HCT116 (cell line): ENCODE data around the gene PIEZO2.

Experiments
- EZH2 ChIP-seq: fragments of 200-600 bp; sonication (generic); IDR thresholded peaks from 2 replicates; pipeline ENCODE4 v1.6.1; 2017; ENCODE audit warnings: antibody characterized with exemption, mixed run types
- EZH2phosphoT487 ChIP-seq: fragments of 200-600 bp; IDR thresholded peaks from 2 replicates; pipeline ENCODE4 v1.6.1; 2018; ENCODE audit warnings: antibody characterized with exemption, borderline replicate concordance
- FOSL1 ChIP-seq: IDR thresholded peaks from 2 replicates; pipeline ENCODE4 v1.6.1; 2012; ENCODE audit warnings: low read depth
- JUND ChIP-seq: IDR thresholded peaks from 2 replicates; pipeline ENCODE4 v1.6.1; 2012
- POLR2A ChIP-seq: IDR thresholded peaks from 2 replicates; pipeline ENCODE4 v1.7.0; 2011; ENCODE audit warnings: borderline replicate concordance; ENCODE audit not compliant: insufficient read depth, insufficient read length; ENCODE audit errors: extremely low read depth
- POLR2AphosphoS5 ChIP-seq: IDR thresholded peaks from 2 replicates; pipeline ENCODE4 v1.6.1; 2011; ENCODE audit warnings: mild to moderate bottlenecking, low read depth, low read length, moderate library complexity
- SIN3A ChIP-seq: IDR thresholded peaks from 2 replicates; pipeline ENCODE4 v1.6.1; 2012; ENCODE audit warnings: low read depth
- ZNF274 ChIP-seq: fragments of 200-500 bp; sonication (Bioruptor generic); IDR thresholded peaks from 2 replicates; pipeline ENCODE4 v1.6.1; 2014; ENCODE audit warnings: mild to moderate bottlenecking, low read depth, low read length, inconsistent platforms
- TF ChIP-seq, protein P1 (sequence below), 3 experiments: fragments of 200-600 bp in 1 of 3; sonication (generic) in 1 of 3; IDR thresholded peaks in 2 of 3; conservative IDR thresholded peaks in 1 of 3; 2 replicates each; pipeline ENCODE4 v1.5.1; 2012 to 2017; ENCODE audit warnings: low read depth in 2 of 3, low read length in 2 of 3, antibody characterized with exemption in 1 of 3, borderline replicate concordance in 1 of 3, control low read depth in 1 of 3, mild to moderate bottlenecking in 1 of 3, mixed read lengths in 1 of 3, mixed run types in 1 of 3, moderate library complexity in 1 of 3; ENCODE audit not compliant: insufficient read depth in 1 of 3
- TF ChIP-seq, protein P2 (sequence below): IDR thresholded peaks from 2 replicates; pipeline ENCODE4 v1.6.1; 2012
- TF ChIP-seq, protein P3 (sequence below): IDR thresholded peaks from 2 replicates; pipeline ENCODE4 v1.6.1; 2012; ENCODE audit warnings: low read depth

DNA sequence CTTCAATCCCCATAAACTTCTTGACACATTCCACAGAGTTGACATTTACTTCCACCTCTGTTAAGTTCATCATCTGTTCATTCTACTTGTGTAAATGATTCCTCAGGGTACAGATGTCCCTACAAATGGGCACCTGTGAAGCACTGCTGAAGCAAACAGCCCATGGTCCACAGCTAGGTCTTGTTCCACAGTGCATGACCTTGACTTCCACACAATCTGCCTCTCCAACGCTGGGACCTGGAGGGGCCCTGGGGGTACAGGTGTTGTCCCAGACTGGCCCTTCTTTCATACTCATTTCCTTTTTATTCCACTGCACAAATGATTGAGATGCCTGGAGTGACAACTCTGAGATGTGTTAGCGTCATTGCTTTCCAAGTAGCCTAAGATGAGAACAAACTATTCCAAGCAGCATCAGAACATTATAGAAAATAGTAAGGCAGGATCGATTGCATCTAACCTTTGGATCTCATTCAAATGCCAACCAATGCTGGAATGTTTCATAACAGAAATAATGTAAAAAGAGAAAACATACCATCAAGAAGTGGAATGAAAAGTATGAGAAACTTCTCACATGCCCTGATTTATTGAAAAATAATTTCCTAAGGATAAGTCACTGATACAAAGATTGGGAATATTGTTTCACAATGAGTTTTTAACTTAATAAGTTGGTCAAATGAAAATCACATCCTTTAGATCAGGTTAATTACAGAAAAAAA lies 31.2 kb downstream of the PIEZO2 start:
- TF ChIP-seq, protein P1, sequence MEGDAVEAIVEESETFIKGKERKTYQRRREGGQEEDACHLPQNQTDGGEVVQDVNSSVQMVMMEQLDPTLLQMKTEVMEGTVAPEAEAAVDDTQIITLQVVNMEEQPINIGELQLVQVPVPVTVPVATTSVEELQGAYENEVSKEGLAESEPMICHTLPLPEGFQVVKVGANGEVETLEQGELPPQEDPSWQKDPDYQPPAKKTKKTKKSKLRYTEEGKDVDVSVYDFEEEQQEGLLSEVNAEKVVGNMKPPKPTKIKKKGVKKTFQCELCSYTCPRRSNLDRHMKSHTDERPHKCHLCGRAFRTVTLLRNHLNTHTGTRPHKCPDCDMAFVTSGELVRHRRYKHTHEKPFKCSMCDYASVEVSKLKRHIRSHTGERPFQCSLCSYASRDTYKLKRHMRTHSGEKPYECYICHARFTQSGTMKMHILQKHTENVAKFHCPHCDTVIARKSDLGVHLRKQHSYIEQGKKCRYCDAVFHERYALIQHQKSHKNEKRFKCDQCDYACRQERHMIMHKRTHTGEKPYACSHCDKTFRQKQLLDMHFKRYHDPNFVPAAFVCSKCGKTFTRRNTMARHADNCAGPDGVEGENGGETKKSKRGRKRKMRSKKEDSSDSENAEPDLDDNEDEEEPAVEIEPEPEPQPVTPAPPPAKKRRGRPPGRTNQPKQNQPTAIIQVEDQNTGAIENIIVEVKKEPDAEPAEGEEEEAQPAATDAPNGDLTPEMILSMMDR (IDR thresholded peaks at IDR 0.05 in 2 of 3, conservative IDR thresholded peaks at IDR 0.05 in 1 of 3; ENCODE audit: borderline replicate concordance in 1 of 3, insufficient read depth in 1 of 3, low read depth in 2 of 3, low read length in 2 of 3) = no peak
- TF ChIP-seq JUND = no peak
- no peak for TF ChIP-seq SIN3A
- no peak for TF ChIP-seq POLR2A
- TF ChIP-seq EZH2phosphoT487 = no peak
- no peak for TF ChIP-seq ZNF274
- TF ChIP-seq FOSL1 = no peak
- TF ChIP-seq, protein P2, sequence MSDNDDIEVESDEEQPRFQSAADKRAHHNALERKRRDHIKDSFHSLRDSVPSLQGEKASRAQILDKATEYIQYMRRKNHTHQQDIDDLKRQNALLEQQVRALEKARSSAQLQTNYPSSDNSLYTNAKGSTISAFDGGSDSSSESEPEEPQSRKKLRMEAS = no peak
- no peak for TF ChIP-seq POLR2AphosphoS5
- no peak for TF ChIP-seq EZH2
- TF ChIP-seq, protein P3, sequence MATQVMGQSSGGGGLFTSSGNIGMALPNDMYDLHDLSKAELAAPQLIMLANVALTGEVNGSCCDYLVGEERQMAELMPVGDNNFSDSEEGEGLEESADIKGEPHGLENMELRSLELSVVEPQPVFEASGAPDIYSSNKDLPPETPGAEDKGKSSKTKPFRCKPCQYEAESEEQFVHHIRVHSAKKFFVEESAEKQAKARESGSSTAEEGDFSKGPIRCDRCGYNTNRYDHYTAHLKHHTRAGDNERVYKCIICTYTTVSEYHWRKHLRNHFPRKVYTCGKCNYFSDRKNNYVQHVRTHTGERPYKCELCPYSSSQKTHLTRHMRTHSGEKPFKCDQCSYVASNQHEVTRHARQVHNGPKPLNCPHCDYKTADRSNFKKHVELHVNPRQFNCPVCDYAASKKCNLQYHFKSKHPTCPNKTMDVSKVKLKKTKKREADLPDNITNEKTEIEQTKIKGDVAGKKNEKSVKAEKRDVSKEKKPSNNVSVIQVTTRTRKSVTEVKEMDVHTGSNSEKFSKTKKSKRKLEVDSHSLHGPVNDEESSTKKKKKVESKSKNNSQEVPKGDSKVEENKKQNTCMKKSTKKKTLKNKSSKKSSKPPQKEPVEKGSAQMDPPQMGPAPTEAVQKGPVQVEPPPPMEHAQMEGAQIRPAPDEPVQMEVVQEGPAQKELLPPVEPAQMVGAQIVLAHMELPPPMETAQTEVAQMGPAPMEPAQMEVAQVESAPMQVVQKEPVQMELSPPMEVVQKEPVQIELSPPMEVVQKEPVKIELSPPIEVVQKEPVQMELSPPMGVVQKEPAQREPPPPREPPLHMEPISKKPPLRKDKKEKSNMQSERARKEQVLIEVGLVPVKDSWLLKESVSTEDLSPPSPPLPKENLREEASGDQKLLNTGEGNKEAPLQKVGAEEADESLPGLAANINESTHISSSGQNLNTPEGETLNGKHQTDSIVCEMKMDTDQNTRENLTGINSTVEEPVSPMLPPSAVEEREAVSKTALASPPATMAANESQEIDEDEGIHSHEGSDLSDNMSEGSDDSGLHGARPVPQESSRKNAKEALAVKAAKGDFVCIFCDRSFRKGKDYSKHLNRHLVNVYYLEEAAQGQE = no peak
